Measurements from ENCODE around the gene RAB22A. TPM values are rescaled to one million over a fixed set of nuclear protein-coding genes. Genes with fewer than 3 reads are reported as not detected.

Gene RAB22A
- total RNA-seq, 1 experiment from 2014 or later: 25.4 TPM

- Histone ChIP-seq H3K27me3 (no peaks in the 10 kb centered on the region), H3K4me3 (no peak overlapping the region), H3K4me1 (peaks cover 18% of the 10 kb centered on the region), H3K36me3 (no peaks in the 10 kb centered on the region), H3K9me3 (replicated peaks) (peaks cover 14% of the 10 kb centered on the region; the same call in 1 of the 2 replicates), H3K27ac (no peak overlapping the region)
- DNase-seq: no peak
Observed at GRCh38 chr20:58377017-58377416, 67.5 kb downstream of the RAB22A start.

GRCh38 chr20:58377766-58378401, 68.4 kb downstream of the RAB22A start:
- Histone ChIP-seq H3K4me3 (peak overlapping the region; percentile 37), H3K27me3 (no peaks in the 10 kb centered on the region), H3K36me3 (no peaks in the 10 kb centered on the region), H3K9me3 (replicated peaks) (peaks cover 14% of the 10 kb centered on the region; the same call in 1 of the 2 replicates), H3K27ac (no peak overlapping the region), H3K4me1 (peaks cover 11% of the 10 kb centered on the region)
- peak; percentile 50 to 64 for DNase-seq

DNA sequence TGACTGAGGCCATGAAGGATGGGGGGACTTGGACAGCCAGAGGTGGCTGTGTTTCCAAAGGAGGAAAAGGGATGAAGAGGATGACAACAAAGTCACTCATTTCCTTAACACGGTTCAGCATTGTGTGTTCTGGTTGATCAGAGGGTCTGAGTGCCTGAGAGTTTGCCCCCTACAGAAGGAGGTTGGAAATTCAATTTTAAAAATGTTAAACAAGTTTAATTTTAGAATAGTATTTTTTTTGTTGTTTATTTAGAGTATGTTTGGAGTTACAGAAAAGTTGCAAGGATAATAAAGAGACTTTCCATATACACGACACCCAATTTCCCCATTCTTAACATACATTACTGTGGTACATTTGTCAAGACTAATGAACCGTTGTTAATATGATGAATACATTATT, 69.2 kb downstream of the RAB22A start:
- H3K36me3 ChIP-seq: no peaks in the 10 kb centered on the region
- peaks cover 14% of the 10 kb centered on the region; the same call in 1 of the 2 replicates for H3K9me3 ChIP-seq (replicated peaks)
- no peak overlapping the region for H3K27ac ChIP-seq
- peak overlapping the region; percentile 37; the same call in 1 of the 2 replicates for H3K4me3 ChIP-seq
- H3K4me1 ChIP-seq: peaks cover 5% of the 10 kb centered on the region; the same call in 1 of the 2 replicates
- DNase-seq: peak in 1 of 2 experiments; percentile 48
- no peaks in the 10 kb centered on the region for H3K27me3 ChIP-seq

DNA sequence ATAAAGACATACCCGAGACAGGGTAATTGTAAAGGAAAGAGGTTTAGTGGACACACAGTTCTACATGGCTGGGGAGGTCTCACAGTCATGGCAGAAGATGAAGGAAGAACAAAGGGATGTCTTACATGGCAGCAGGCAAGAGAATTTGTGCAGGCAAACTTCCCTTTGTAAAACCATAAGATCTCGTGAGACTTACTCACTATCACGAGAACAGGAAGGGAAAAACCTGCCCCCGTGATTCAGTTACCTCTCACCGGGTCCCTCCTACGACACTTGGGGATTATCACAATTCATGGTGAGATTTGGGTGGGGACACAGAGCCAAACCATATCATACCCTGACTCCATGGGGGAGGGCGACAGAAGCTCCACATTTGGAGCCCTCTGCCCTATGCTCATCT, 72.1 kb downstream of the RAB22A start:
- peaks cover 9% of the 10 kb centered on the region; the same call in 1 of the 2 replicates for H3K4me1 ChIP-seq
- H3K27me3 ChIP-seq: no peaks in the 10 kb centered on the region

DNA sequence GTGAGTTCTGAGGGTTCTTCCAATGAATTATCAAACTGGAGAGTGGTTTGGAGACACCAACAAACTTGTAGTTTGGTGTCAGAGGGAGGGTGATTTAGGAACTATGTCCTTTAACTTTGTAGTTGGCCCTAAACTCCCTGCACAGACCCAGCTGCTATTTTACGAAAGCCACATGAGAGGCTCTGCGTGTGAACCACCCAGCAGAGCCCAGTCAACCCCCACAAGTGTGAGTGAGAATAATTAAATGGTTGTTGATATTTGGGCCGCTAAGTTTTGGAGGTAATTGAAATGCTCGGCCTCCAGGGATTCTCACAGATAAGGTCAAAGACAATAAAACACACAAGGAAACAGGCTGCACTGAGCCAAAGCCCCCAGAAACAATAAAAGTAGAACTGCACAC, 72.6 kb downstream of the RAB22A start:
- H3K9me3 ChIP-seq (replicated peaks): peaks cover 14% of the 10 kb centered on the region; the same call in 1 of the 2 replicates
- no peak overlapping the region for H3K27ac ChIP-seq
- H3K4me1 ChIP-seq: peaks cover 9% of the 10 kb centered on the region; the same call in 1 of the 2 replicates
- DNase-seq: no peak
- H3K36me3 ChIP-seq: no peaks in the 10 kb centered on the region
- H3K27me3 ChIP-seq: no peaks in the 10 kb centered on the region
- H3K4me3 ChIP-seq: no peak overlapping the region

More for the DNA sequence above, 72.1 kb downstream of the RAB22A start:
- Histone ChIP-seq H3K27ac (no peak overlapping the region), H3K4me3 (no peak overlapping the region), H3K9me3 (replicated peaks) (peaks cover 14% of the 10 kb centered on the region; the same call in 1 of the 2 replicates), H3K36me3 (no peaks in the 10 kb centered on the region)
- no peak for DNase-seq

DNA sequence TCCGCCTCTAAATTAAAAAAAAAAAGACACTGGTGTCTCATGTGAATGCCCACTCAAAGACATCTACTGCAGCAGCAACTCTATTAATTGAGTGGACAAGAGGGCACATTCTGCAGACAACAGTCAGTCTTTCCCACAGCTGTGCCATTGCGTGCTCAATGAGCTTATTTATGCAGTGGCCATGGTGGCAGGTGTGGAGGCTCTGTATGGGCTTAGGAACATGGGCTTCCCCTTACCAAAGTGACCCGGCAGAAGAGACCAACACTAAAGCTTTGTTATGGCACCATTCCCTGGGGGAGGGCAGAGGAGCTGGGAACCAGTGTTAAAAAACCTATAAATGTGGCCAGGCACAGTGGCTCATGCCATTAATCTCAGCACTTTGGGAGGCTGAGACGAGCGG, 75.3 kb downstream of the RAB22A start:
- Histone ChIP-seq H3K27ac (no peak overlapping the region), H3K4me3 (no peak overlapping the region), H3K9me3 (replicated peaks) (peaks cover 10% of the 10 kb centered on the region; the same call in 1 of the 2 replicates), H3K27me3 (no peaks in the 10 kb centered on the region), H3K4me1 (peaks cover 4% of the 10 kb centered on the region; the same call in 1 of the 2 replicates), H3K36me3 (peaks cover under 1% of the 10 kb centered on the region; the same call in 1 of the 2 replicates)
- peak; percentile 88 to 97 for DNase-seq

GRCh38 chr20:58388028-58388601, 78.6 kb downstream of the RAB22A start:
- H3K4me3 ChIP-seq: peak overlapping the region; percentile 94
- H3K36me3 ChIP-seq: peaks cover 28% of the 10 kb centered on the region
- H3K27ac ChIP-seq: no peak overlapping the region
- no peaks in the 10 kb centered on the region for H3K27me3 ChIP-seq
- peaks cover 12% of the 10 kb centered on the region; the same call in 1 of the 2 replicates for H3K4me1 ChIP-seq
- DNase-seq: no peak
- no peaks in the 10 kb centered on the region for H3K9me3 ChIP-seq (replicated peaks)

GRCh38 chr20:58388882-58389323, 79.4 kb downstream of the RAB22A start, which contains the start of gene VAPB:
VAPB (plus strand) TSS chr20:58389229; CDS start chr20:58389460, 231 bp downstream.
- H3K27ac ChIP-seq: peak within 1 kb of the TSS; percentile 73
- no peaks in the 10 kb centered on the region for H3K9me3 ChIP-seq (replicated peaks)
- DNase-seq: peak; percentile 98 to 99
- peak within 1 kb of the TSS; percentile 94 for H3K4me3 ChIP-seq
- H3K4me1 ChIP-seq: peaks cover 12% of the 10 kb centered on the region; the same call in 1 of the 2 replicates
- H3K27me3 ChIP-seq: no peaks in the 10 kb centered on the region
- peaks cover 35% of the 10 kb centered on the region for H3K36me3 ChIP-seq

- H3K36me3 ChIP-seq: peaks cover 40% of the 10 kb centered on the region
- H3K4me1 ChIP-seq: peaks cover 11% of the 10 kb centered on the region; the same call in 1 of the 2 replicates
- no peaks in the 10 kb centered on the region for H3K9me3 ChIP-seq (replicated peaks)
- H3K27ac ChIP-seq: peak overlapping the region; percentile 73
- H3K27me3 ChIP-seq: no peaks in the 10 kb centered on the region
- peak overlapping the region; percentile 94 for H3K4me3 ChIP-seq
- DNase-seq: peak; percentile 69 to 72
Observed at GRCh38 chr20:58389324-58389967, 79.9 kb downstream of the RAB22A start.

DNA sequence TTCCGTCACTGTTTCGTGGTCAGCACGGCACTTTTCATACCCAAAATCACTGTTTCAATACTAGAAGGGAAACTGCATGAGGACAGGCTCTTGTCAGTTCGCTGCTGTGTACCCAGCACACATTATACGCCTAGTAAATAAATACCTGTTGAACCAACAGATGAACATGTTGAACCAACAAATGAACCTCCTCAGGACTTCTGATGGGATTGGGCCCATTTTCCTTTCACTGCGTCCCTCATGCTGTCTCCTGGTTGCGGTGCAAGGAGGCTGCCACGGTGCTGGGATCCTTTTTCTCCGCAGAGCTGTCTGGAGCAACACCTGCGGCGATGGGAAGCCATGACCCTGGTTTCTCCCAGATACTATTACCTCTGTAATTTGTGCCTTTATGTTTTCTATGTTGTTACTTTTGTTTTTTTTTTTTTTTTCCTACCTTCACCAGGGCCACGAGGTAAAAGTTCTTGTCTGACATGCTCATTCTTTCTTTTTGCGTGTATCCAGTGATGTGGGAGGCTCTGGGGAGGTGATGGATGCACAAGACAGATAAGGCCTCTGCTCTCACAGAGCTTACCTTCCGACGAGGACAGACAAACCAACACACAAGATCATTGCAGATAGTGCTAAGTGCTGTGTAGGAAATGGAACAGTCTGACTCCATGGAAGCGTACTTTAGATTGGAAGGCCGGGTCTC, 80.6 kb downstream of the RAB22A start:
- no peaks in the 10 kb centered on the region for H3K9me3 ChIP-seq (replicated peaks)
- no peak for DNase-seq
- peak overlapping the region; percentile 73 for H3K27ac ChIP-seq
- peaks cover 43% of the 10 kb centered on the region for H3K36me3 ChIP-seq
- H3K4me1 ChIP-seq: peaks cover 9% of the 10 kb centered on the region; the same call in 1 of the 2 replicates
- no peaks in the 10 kb centered on the region for H3K27me3 ChIP-seq
- H3K4me3 ChIP-seq: peak overlapping the region; percentile 94

DNA sequence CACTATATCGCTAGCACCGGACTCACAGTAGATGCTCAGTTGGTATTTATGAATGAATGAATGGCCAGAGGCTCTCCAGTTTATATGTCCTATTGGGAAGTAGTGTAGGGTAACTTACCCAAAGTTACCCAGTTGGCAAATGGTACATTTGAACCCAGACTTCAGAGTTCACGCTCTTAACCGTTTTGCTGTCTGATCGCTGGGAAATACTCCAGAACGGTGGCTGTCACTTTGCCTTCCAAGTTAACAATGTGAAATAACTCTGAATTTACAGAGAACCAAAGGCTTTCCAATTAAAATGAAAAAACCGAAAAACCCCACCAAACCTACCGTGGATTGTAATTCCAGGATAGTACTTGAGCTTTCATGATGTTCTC, 81.1 kb downstream of the RAB22A start:
- Histone ChIP-seq H3K27ac (no peak overlapping the region), H3K4me3 (no peak overlapping the region), H3K4me1 (peaks cover 9% of the 10 kb centered on the region; the same call in 1 of the 2 replicates), H3K9me3 (replicated peaks) (no peaks in the 10 kb centered on the region), H3K36me3 (peaks cover 48% of the 10 kb centered on the region), H3K27me3 (no peaks in the 10 kb centered on the region)
- DNase-seq: no peak

- Histone ChIP-seq H3K4me3 (no peak overlapping the region), H3K27ac (no peak overlapping the region), H3K9me3 (replicated peaks) (no peaks in the 10 kb centered on the region), H3K36me3 (peaks cover 59% of the 10 kb centered on the region), H3K4me1 (peaks cover 9% of the 10 kb centered on the region; the same call in 1 of the 2 replicates), H3K27me3 (no peaks in the 10 kb centered on the region)
- no peak for DNase-seq
Observed at GRCh38 chr20:58392286-58392685, 82.8 kb downstream of the RAB22A start.

DNA sequence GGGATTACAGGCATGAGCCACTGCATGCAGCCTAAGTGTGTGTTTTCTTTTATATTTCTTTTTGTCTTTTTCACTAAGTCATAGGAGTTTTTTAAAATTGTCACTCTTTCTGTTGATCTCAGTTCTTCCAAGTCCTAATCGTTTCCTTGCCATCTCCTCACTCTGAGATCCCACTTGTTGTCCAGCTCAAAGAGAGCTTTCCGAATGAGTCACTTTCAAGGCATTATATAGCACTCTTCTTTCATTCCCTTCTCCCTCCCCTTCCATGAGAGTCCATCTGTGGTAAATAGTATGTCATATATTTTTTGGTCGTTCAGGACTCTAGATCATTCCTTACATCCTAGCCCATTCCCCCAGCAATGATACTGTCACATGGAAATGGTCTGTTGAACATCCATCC, 83.8 kb downstream of the RAB22A start:
- DNase-seq: no peak
- no peak overlapping the region for H3K27ac ChIP-seq
- peaks cover 67% of the 10 kb centered on the region for H3K36me3 ChIP-seq
- H3K4me1 ChIP-seq: peaks cover 9% of the 10 kb centered on the region; the same call in 1 of the 2 replicates
- no peaks in the 10 kb centered on the region for H3K27me3 ChIP-seq
- no peak overlapping the region for H3K4me3 ChIP-seq
- H3K9me3 ChIP-seq (replicated peaks): no peaks in the 10 kb centered on the region

- peaks cover 68% of the 10 kb centered on the region for H3K36me3 ChIP-seq
- H3K27me3 ChIP-seq: no peaks in the 10 kb centered on the region
- no peak for DNase-seq
- no peak overlapping the region for H3K4me3 ChIP-seq
- H3K9me3 ChIP-seq (replicated peaks): no peaks in the 10 kb centered on the region
- peaks cover 8% of the 10 kb centered on the region; the same call in 1 of the 2 replicates for H3K4me1 ChIP-seq
- no peak overlapping the region for H3K27ac ChIP-seq
Observed at GRCh38 chr20:58394801-58395200, 85.3 kb downstream of the RAB22A start.
